ENCODE measurements around the gene MRM2.

MRM2 gene

GRCh38 chr7:2225336-2225735, 16.7 kb downstream of the MRM2 start:
- TF ChIP-seq CTCF (IDR thresholded peaks at IDR 0.05; ENCODE audit: low read depth, low read length, missing control alignments) = no peak
- Histone ChIP-seq H3K27ac (no peak overlapping the region), H3K36me3 (replicated peaks) (peaks cover 16% of the 10 kb centered on the region), H3K27me3 (replicated peaks) (no peaks in the 10 kb centered on the region), H3K4me3 (ENCODE audit: low read depth, low read length) (no peak overlapping the region)
- no peak for DNase-seq
- in situ Hi-C loops (cut with HindIII; ENCODE audit: low pct_ligation_motif_present, low sequenced_read_pairs) = no loop called here

GRCh38 chr7:2224934-2225333, 17.1 kb downstream of the MRM2 start:
- no peak for TF ChIP-seq CTCF (IDR thresholded peaks at IDR 0.05; ENCODE audit: low read depth, low read length, missing control alignments)
- in situ Hi-C loops (cut with HindIII; ENCODE audit: low pct_ligation_motif_present, low sequenced_read_pairs) = no loop called here
- Histone ChIP-seq H3K27ac (no peak overlapping the region), H3K36me3 (replicated peaks) (peaks cover 16% of the 10 kb centered on the region), H3K4me3 (ENCODE audit: low read depth, low read length) (no peak overlapping the region), H3K27me3 (replicated peaks) (no peaks in the 10 kb centered on the region)
- no peak for DNase-seq

GRCh38 chr7:2224491-2224928, 17.5 kb downstream of the MRM2 start:
- Histone ChIP-seq H3K27me3 (replicated peaks) (no peaks in the 10 kb centered on the region), H3K4me3 (ENCODE audit: low read depth, low read length) (no peak overlapping the region), H3K36me3 (replicated peaks) (peaks cover 16% of the 10 kb centered on the region), H3K27ac (no peak overlapping the region)
- DNase-seq = no peak
- TF ChIP-seq CTCF (IDR thresholded peaks at IDR 0.05; ENCODE audit: low read depth, low read length, missing control alignments) = no peak
- in situ Hi-C loops (cut with HindIII; ENCODE audit: low pct_ligation_motif_present, low sequenced_read_pairs) = no loop called here

- Histone ChIP-seq H3K36me3 (replicated peaks) (peaks cover 16% of the 10 kb centered on the region), H3K27me3 (replicated peaks) (no peaks in the 10 kb centered on the region), H3K27ac (no peak overlapping the region), H3K4me3 (ENCODE audit: low read depth, low read length) (no peak overlapping the region)
- no peak for DNase-seq
- no peak for TF ChIP-seq CTCF (IDR thresholded peaks at IDR 0.05; ENCODE audit: low read depth, low read length, missing control alignments)
- in situ Hi-C loops (cut with HindIII; ENCODE audit: low pct_ligation_motif_present, low sequenced_read_pairs) = no loop called here
These were observed 18.7 kb downstream of the MRM2 start for GRCh38 chr7:2223321-2223720.

GRCh38 chr7:2222516-2222915, 19.5 kb downstream of the MRM2 start:
- no peaks in the 10 kb centered on the region for H3K27me3 ChIP-seq (replicated peaks)
- no peak for TF ChIP-seq CTCF (IDR thresholded peaks at IDR 0.05; ENCODE audit: low read depth, low read length, missing control alignments)
- H3K27ac ChIP-seq = no peak overlapping the region
- in situ Hi-C loops (cut with HindIII; ENCODE audit: low pct_ligation_motif_present, low sequenced_read_pairs) = no loop called here
- no peak for DNase-seq
- H3K4me3 ChIP-seq (ENCODE audit: low read depth, low read length) = no peak overlapping the region
- H3K36me3 ChIP-seq (replicated peaks) = peaks cover 19% of the 10 kb centered on the region

- no peak for TF ChIP-seq CTCF (IDR thresholded peaks at IDR 0.05; ENCODE audit: low read depth, low read length, missing control alignments)
- no peak for DNase-seq
- in situ Hi-C loops (cut with HindIII; ENCODE audit: low pct_ligation_motif_present, low sequenced_read_pairs) = no loop called here
- Histone ChIP-seq H3K27me3 (replicated peaks) (no peaks in the 10 kb centered on the region), H3K4me3 (ENCODE audit: low read depth, low read length) (no peak overlapping the region), H3K36me3 (replicated peaks) (peaks cover 27% of the 10 kb centered on the region), H3K27ac (no peak overlapping the region)
These were observed 21.1 kb downstream of the MRM2 start for GRCh38 chr7:2220954-2221353.
